ENCODE results near the gene AGPAT3.

The AGPAT3 gene

DNA sequence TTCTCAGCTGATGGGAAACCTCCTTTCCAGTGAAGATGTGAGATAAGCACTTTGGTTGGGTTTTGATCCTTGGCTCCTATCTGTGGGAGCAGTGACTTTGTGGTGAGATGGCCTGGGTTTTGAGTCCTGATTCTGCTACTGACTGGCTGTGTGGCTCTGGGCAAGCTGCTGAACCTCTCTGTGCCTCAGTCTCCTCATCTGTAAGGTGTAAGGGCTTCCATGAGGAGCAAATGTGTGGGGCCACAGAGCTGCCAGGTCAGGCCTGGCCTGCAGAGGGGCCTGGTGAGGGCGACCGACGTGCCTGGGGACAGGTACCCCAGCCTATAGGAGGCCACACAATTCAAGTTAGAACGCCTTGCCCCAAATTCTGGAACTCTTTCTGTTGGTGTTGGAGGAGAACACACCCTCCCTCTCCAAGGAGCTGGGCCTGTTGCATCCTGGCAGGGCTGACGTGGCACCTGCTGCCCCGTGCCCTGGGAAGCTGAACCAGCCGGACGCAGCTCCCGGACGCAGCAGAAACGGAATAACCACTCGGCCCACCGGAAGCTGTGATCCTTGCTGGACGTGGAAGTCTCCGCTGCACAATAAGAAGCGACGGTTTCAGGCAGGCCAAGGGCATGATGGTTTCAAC, 62.7 kb downstream of the AGPAT3 start:
- no peak for DNase-seq

DNA sequence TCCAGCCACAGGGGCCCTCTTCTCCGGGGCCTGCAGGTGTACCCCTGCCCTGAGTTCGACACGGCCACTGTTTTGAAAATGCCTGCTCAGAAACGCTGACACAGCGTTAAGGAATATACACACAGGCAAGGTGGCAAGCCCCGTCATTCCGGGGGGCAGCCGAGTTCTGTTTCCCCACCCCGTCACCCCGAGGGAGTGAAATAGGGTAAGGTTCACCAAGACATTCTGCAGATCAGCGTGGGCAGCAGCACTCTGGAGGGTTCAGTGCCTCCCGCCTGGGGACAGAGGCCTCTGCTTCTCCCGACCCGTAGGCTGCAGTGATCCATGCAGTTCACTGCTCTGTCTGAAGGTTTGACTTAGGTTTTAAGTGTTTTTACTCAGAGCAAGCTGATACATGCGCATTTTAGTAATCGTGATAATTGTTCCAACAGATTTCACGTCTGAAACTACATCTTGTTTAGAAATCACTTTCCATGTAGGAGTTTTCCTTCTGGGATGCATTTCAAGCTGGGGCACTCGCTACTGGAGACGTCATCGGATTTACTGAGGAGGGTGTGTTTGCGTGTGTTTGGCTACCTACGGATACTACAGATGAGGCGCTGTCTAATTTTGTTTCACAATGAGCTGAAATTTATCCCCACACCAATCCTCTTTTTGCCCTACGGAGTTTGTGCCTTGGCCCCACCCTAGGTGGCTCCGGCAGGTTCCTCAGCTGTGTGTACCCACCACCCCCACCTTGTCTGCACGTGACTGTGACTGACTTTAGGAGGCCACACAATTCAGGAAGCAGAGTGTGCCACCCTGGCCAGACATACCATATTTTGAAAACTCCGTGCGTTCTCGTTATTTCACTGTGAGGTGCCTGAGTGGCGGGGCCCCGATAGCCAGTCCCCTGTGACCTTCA, 63.5 kb downstream of the AGPAT3 start:
- no peak for DNase-seq

DNA sequence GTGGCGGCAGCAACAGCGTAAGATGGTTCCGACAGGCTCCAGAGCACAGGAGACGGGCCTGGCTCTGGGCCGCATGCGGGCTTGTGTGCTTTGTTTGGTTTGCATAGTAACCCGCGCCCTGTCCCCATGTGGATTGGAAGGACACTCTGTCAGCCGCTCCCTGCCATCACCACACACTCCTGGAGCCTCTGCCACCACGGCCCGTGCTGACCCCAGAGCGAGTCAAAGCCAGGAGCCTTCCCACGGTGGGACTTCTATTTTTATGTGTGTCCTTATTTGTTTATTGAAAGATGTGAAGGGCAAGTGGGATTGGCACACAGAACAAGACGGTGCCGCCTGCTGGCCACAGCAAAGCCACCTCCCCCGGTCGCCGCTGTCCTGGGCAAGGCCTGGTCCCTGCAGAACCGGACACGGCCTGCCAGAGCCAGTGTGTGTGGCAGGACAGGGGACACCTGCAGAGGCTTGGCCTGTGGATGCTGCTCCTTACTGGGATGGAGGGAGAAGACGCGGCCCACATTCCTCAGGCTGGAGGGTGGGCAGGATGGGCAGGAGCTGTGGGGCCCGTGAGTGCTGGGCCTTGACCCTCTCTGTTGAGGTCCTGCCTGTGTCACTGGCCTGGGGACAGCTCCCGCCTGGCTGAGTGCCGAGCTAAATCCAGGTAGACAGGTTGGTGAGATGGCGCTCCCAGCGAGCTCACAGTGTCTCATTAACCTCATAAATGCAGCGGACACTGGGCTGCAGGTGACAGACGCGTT, 64.4 kb downstream of the AGPAT3 start:
- DNase-seq: no peak

DNA sequence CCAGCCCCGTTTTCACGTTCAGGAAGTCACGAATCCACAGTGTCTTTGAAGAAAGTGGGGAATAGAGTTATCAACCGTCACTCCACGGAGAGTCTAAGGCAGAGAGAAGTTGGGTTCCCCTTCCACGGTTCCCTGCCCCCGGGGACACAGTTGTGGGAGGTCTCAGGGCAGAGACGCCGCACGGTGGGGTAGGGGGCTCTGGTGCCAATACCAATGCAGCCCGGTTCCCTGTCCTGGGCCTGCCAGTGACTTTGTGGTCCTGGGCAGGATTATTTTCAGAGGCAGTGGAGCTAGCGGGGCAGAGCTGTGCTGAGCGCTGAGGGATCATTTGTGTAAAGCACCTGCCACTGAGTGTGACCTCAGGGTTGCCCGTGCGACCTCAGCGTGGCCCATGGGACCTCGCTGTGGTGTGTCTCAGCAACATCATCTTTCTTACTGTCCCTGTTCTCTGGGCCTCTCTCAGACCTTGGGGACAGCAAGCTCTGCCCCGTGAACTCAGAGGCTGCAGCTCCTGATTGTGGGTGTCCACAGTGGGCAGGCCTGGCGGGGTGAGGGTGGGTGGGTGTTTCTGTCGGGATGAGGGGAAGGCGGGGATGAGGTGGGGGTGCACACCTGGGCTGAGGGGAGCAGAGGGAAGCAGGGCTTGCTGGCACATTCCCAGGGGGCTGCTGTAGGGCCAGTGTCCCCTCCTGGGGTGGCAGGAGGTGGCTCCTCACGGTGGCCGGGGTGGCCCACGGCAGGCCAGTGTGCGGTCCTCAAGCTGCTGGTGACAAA, 65.2 kb downstream of the AGPAT3 start:
- no peak for DNase-seq

DNA sequence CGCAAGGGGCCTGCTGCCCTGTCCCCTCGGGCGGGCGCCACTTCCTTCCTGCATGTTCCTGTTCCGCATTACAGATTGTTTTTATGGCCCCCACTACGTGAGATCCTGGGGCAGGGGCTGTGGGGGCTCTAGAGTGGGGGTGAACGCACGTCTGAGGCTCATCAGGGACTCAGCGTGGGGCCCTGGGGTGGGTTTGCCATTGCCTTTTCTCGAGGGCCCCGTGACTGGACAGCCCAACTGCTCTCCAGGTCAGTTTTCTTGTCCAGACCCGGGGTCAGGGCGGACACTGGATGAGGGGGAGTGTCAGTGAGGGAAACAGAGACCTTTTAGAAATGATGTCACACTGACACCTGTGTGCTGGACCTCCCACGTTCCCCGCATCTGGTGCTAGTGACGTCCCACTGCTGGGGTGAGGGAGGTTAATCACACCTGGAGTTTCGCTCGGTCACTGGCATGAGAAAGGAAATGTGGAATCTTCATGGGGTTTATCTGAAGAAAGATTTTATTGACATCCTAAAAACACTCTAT, 65.9 kb downstream of the AGPAT3 start:
- no peak for DNase-seq

DNA sequence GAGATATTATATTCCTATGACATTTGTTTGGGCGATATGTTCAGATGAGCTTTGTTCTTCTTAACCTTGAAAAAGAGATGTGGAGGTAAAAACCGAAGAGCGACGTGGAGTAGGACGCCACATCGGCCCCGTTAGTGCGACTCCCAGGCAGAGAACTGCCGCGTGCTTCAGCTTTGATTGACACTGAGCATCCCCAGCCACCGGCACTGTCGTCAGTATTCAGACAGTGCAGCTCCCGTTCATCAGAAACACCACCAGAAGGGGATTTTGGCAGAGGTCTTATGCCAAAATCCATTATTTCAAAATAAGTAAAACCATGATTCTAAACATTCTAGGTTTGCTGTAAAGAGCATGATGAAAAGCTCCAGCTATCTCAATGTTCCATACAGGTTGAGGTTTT, 66.5 kb downstream of the AGPAT3 start:
- DNase-seq: no peak

- DNase-seq: no peak
Measured at GRCh38 chr21:43932005-43932404, 67.0 kb downstream of the AGPAT3 start.

DNA sequence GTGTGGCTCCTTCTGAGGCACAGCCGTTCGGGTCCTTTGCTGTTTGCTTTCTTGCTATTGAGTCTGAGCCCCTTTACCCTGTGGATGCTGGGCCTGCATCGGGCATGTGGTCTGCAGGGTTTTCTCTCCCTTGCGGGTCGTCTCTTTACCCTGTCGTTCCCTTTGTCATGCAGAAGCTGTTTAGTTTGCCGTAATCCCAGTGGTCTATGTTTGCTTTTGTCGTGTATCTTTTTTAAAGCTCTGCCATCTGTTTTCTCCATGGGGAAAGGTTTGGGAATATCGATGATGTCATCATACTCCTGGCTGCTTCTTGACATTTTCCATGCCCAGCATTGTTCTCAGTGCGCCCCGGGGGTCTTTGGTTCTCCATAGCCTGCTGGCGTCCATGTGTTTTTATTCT, 68.2 kb downstream of the AGPAT3 start:
- no peak for DNase-seq

- no peak for DNase-seq
Measured at GRCh38 chr21:43933680-43934079, 68.7 kb downstream of the AGPAT3 start.

- no peak for DNase-seq
Measured at GRCh38 chr21:43934116-43934515, 69.1 kb downstream of the AGPAT3 start.

GRCh38 chr21:43934716-43935705, 70.0 kb downstream of the AGPAT3 start:
- no peak for DNase-seq

DNA sequence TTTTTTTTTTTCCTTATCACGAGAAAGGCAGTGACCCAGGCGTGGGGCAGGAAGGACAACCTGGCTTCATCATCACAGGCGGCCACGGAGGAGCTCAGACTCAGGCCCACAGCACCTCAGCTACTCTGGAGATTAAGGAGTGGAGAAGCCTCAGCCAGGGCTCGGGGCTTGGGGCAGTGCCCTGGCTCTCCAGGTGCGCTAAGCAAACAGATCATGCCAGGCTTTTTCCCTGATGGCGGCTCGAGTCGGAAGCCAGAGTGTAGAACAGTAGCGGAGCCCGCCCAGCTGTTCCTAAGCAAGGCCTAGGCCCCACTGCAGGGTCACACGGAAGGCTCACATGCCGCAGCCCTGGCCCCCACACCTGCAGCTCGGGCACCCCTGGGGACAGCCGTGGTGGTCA, 70.7 kb downstream of the AGPAT3 start:
- no peak for DNase-seq

- DNase-seq: no peak
Measured at GRCh38 chr21:43936247-43936967, 71.4 kb downstream of the AGPAT3 start.

GRCh38 chr21:43937051-43937832, 72.2 kb downstream of the AGPAT3 start:
- no peak for DNase-seq

DNA sequence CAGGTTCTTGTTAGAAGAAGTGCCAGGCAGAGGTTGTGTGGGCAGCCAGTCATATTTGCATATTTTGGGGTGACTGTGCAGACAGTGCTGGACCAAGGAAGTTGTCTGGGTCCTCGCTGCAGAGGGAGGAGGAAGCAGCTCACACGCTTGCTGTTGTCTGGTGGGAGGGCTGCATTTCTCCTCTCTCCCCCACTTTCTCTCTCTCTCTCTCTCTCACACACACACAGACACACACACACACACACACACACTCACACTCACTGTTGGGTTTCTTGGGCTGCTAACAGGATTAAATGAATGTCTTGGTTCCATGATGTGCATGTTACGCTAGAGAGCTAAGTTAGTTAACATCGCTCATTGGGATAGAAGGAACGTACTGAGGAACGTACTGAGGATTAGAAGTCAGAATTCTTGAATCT, 72.9 kb downstream of the AGPAT3 start:
- DNase-seq: no peak

DNA sequence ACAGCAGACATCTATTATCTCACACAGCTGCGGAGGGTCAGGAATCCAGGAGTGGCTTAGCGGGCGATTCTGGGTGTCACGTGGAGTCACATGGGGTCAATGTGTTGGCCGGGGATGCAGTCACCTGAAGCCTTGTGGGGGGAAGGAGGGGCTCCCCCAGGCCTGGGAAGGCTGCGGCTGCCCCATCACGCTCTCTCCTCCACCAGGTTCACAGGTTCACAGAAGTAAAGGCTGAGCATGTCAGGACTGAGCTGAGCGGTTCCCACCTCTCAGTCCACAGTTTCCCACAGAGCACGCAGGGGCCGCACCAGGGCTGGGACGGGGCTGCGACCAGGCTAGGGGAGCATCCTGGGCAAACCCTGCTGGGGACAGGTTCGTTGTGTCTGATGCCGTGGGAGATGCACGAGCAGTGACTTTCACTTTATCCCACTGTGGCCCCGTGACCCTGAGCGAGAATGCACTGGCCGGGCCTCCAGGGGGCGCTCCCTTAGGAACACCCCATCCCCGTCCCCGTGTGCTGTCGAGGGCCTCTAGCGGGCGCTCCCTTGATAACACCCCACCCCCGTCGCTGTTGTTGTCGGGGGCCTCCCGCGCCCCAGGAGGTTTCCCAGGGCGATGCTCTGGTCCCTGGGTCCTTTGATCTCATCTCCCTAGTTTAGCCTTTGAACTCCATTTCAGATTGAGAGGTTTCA, 73.9 kb downstream of the AGPAT3 start:
- DNase-seq: no peak

- DNase-seq: no peak
Measured at GRCh38 chr21:43939443-43940328, 74.7 kb downstream of the AGPAT3 start.
